GM10847 (cell line): ENCODE measurements around the gene DPM2.

Experiments
- POLR2A ChIP-seq: IDR thresholded peaks from 2 replicates; pipeline ENCODE4 v1.6.1; 2011; ENCODE audit not compliant: insufficient read length; ENCODE audit errors: extremely low read depth

The DPM2 gene, protein sequence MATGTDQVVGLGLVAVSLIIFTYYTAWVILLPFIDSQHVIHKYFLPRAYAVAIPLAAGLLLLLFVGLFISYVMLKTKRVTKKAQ

DNA sequence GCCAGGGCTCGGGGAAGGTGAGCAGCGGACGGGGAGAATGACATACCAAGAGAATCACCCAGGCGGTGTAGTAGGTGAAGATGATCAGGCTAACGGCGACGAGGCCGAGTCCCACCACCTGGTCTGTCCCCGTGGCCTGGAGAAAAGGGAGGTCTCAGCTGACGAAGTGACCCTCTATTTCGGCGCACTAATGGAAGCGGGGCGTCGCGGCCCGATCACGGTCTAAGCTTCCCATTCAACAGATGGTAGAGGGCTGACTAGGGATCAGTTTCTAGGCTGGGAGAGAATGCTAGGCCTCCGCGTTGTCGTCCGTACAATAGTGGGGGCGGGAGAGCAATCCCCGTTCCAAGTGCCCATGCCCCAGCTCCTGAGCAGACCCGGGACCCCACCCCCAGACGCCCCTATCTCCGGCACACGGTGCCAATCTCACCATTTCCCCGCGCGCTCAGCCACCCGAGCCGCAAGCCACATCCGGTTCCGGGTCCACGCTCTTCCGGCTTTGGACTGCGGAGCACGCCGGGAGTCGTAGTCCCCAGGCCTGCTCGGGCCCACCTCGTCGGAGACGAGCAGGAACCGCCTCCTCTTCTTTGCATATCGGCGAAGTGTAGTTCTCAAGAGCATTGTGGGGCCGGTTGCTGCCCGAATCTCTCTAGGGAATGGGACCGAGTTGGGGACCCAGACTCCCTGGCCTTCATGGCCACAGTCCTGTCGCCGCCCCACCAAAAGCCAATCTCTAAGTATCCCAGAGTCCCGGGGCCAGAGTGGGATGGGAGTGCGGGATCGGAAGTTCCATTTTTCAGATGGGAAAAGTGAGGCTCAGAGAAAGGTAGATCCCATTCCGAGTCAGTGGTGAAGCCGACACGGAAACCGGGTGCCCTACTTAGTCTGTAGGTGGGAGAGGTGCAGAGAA, at the start of gene DPM2:
Gene DPM2, minus strand, starts transcription at position 467 of the 910 bp plus-strand sequence. Its CDS starts 34 bp downstream, at position 433.
- peak; percentile 76 for TF ChIP-seq POLR2A

DNA sequence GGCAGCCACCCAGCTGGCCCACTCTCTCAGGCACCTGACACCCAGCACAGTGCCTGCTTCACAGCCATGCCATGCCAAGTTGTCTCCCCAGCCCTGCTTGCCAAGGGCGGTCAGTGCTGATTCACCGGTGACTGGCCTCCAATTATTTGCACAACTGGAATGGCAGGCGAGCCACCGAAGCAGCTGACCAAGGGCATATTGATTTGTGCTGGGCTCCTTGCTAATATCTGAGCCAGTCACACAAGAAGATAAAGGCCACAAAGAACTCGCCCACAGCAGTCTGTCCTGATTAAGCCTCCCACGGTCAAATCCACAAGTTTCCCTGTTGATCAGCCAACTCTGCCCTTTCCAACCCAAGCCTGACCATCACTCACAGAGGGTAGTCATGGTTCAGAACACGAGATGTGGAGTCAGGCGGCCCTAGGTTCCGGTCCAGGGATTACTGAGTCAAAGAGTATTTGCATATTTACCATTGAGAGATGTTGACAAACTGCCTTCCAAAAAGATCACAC, 49.5 kb upstream of the DPM2 start:
- no peak for TF ChIP-seq POLR2A

DNA sequence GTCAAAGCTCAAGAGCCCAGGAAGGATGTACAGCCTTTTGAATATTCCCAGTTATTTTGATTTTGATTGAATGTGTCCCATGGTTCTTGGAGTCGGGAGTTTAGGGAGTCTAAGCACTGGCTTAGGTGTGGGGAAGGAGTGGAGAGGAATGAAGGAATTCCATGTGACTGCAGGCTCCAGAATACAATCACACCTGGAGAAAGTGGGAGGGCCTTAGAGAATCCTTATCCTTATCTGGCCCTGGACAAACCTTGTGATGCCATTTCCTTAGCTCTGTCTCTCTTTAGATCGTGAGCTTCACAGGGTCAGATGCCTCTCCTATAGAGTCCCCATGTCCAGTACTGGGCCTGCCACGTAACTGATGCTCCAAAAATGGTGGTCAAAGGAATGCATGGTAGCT, 47.4 kb upstream of the DPM2 start:
- TF ChIP-seq POLR2A: no peak

GRCh38 chr9:127983847-127984289, 46.2 kb upstream of the DPM2 start:
- no peak for TF ChIP-seq POLR2A

DNA sequence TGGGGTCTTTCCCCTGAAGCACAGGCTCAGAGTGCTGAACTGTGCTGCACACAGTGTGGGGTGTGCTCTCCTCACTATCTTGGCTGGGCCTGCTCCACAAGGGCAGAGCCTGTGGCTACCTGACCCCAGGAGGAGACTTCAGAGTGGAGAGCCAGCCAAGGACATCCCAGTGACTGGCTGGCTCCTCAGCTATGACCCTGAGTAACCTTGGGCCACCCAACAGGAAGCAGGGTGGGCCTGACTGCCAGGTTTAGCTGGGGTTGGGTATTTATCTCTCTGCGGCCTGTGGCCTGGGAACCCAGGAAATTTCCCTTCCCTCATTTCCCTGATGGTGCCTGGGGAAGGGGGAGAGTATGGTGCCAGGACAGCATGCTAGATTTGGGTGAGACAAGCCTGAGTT, 45.3 kb upstream of the DPM2 start:
- no peak for TF ChIP-seq POLR2A

DNA sequence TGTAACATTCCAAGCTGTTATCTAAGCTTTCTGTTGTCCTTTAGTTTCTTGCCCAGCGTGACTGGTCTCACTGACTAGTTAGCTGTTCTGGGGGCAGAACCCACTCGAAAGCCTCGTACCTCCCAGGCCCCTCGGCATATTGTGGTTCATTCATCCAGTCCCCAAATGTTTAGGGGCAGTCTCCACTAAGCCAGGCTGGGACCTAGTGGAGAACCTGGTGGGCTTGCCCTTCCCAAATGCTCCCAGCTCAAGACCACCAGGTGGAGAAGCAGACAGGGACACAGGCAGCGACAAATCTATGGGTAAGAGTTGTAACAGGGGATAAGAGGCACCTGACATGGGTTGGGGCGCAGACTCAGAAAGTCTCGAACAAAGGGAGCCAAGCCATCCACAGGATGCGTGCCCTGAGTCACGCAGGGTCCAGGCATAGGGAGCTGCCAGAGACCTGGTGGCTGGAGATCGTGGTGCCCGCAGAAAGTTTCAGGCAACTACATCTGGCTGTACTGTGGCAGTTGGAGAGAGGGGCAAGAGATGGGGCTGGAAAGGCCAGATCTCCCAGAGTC, 44.0 kb upstream of the DPM2 start:
- no peak for TF ChIP-seq POLR2A

GRCh38 chr9:127980706-127981558, 43.3 kb upstream of the DPM2 start, which contains the start of gene EEIG1:
TSS of gene EEIG1 (minus strand) at chr9:127980989. CDS start at chr9:127980137, 852 bp downstream.
- peak; percentile 84 for TF ChIP-seq POLR2A

DNA sequence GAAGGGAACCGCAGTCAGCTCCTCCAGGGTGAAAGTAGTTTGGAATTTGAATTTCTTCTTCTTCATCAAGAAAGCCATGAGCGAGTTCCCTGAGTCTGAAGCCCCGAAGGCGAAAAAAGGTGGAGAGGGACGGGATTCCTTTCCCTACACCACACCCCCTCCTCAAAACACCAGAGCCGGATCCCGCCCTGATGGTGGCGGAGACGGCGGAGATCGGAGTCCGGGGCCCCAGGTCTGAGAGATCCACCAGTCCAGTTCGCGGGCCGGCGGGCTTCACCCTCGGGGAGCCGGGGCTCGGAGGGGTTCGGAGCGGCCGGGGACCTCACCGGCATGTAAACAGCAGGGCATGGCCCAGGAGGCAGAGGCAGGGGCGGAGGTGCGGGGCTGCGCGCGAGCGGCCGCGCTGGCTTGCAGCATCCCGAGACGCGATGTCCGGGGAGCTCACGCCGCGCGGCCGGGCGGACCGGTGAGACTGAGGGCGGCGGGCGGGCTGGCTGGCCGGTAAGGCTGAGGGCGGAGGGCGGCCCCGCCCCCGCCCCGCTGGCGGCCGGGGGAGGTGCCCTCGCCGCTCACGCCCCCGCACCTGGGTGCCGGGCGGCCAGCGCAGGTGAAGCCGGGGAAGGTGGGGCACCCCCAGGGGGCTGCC, 42.5 kb upstream of the DPM2 start:
- no peak for TF ChIP-seq POLR2A

DNA sequence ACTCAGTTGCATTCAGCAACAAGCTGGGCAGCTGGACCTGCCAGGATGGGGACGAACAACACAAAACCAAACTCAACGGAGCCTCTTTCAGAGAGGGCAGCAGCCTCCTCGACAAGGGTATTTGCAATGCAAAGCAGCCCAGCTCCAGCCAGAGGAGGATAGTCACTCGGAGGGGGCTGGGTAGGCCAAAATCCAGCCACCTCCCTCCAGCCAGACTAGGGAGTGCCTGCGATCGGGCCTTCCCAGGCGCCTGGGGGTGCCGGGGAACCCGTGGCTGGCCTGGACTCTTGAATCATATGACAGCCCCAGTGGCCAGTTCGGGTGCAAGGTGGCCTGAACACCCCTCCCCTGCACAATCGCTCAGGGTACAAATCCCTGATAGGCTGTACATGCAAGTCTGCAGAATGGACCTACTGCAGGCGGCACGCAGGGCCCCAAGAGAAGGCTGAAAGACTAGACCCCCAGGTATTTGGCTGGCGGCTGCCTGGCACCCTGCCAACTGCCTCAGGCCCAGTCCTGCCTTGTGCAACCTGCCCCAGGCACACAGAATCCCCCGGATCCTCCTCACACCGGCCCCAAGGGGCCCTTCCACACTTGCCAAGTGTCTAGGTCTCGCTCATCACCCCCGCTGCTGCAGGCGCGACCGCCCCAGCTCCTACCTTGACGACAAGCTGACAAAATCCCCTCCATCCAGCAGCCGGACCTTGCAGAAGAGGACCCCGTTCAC, 41.8 kb upstream of the DPM2 start:
- TF ChIP-seq POLR2A: peak; percentile 29

GRCh38 chr9:127979015-127979332, 41.3 kb upstream of the DPM2 start:
- no peak for TF ChIP-seq POLR2A

DNA sequence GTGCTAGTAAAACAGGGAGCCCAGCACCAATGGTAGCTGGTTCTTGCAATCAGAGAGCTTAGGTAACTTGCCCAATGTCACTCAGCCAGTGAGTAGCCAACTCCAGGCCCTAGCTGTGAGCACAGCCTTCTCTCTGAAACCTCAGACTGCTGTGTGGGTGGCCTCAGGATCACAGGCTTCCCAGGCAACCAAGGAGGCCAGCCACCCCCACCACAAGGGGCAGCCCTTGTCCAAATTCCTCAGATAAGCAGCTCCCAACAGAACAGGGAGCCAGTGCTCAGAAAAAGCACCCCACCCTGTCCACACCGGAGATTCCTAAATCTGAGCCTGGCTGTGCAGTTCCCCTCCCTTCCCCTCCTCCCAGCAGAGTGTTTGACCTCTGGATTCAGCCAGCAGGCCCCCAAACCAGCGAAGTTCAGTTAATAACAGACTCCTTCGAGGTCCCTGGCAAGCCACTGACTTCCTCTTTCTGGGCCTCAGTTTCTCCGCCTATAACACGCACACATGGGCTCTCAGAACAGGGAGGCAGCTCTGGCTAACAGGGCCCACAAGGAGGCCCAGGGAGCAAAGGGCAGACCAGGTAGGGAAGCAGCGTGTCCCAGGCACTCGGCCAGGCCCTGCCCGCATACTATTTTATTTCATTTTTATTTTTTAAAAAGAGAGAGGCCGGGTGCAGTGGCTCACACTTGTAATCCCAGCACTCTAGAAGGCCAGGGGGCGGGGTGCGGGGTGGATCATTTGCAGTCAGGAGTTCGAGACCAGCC, 40.4 kb upstream of the DPM2 start:
- no peak for TF ChIP-seq POLR2A

- TF ChIP-seq POLR2A: no peak
Measured at GRCh38 chr9:127977009-127977883, 39.6 kb upstream of the DPM2 start.
